T-cell (primary cell): Measurements from ENCODE around the gene IL2RA. TPM values are rescaled to one million over a fixed set of nuclear protein-coding genes. Genes with fewer than 3 reads are reported as not detected.

Source experiments
- ATAC-seq, 4 experiments: fragments of 200-7000 bp in 3 of 4; fragments of 150-1000 bp in 1 of 4; cut with Tn5 transposase; replicated peaks in 1 of 4; 1 replicate in 3 of 4; 2 replicates in 1 of 4; pipeline ENCODE4 v1.10.0; 2021; ENCODE audit warnings: moderate library complexity in 3 of 4, mild to moderate bottlenecking in 2 of 4, moderate number of reproducible peaks in 1 of 4
- CTCF ChIA-PET, 2 donors: fragments of 300-600 bp; sonication (Branson Sonifier 250); formaldehyde crosslinking; loops; one replicate each; lab custom pipeline; 2022; ENCODE audit warnings: antibody characterized with exemption in 2 of 2; lab: Charles Lee
- POLR2A ChIA-PET, 2 donors: fragments of 300-600 bp; sonication (Branson Sonifier 250); formaldehyde crosslinking; loops; one replicate each; lab custom pipeline; 2022; ENCODE audit warnings: antibody characterized with exemption in 2 of 2; lab: Charles Lee
- DNase-seq, 35 experiments: peaks; one replicate each; pipeline versions ENCODE4 v3.0.0 to v3.0.0-alpha.2; 2013 to 2023
- H3K27ac ChIP-seq: one replicate; pipeline ENCODE4 v1.5.1; 2013; ENCODE audit warnings: low read length
- H3K27me3 ChIP-seq, 2 experiments: replicated peaks in 1 of 2; 1 replicate in 1 of 2; 2 replicates in 1 of 2; pipeline versions ENCODE4 v1.6.1 to v1.7.0; 2013; ENCODE audit warnings: low read length in 1 of 2, mixed read lengths in 1 of 2; ENCODE audit not compliant: control insufficient read depth in 2 of 2, insufficient read depth in 2 of 2; ENCODE audit errors: extremely low read depth in 1 of 2
- H3K36me3 ChIP-seq, 2 donors: 1 replicate in 1 of 2; 2 replicates in 1 of 2; pipeline versions ENCODE4 v1.6.1 to v1.7.0; 2013; ENCODE audit warnings: low read length in 1 of 2; ENCODE audit not compliant: control insufficient read depth in 2 of 2, insufficient read depth in 1 of 2; ENCODE audit errors: extremely low read depth in 1 of 2
- H3K4me1 ChIP-seq, 2 experiments: 1 replicate in 1 of 2; 2 replicates in 1 of 2; pipeline versions ENCODE4 v1.6.1 to v1.7.0; 2013; ENCODE audit warnings: low read length in 2 of 2, mixed read lengths in 1 of 2; ENCODE audit not compliant: insufficient read depth in 2 of 2, control insufficient read depth in 1 of 2; ENCODE audit errors: extremely low read depth in 1 of 2
- H3K4me3 ChIP-seq, 2 donors: 1 replicate in 1 of 2; 2 replicates in 1 of 2; pipeline versions ENCODE4 v1.5.1 to v1.7.0; 2013; ENCODE audit warnings: mild to moderate bottlenecking in 2 of 2, low read length in 1 of 2, moderate library complexity in 1 of 2; ENCODE audit not compliant: control insufficient read depth in 1 of 2; ENCODE audit errors: extremely low read depth in 1 of 2
- H3K9me3 ChIP-seq: 2 replicates; pipeline ENCODE4 v1.7.0; 2013
- H3K27ac Mint-ChIP-seq, 2 donors: one replicate each; pipeline ENCODE4 v1.8.0; 2020 to 2021; ENCODE audit warnings: mild to moderate bottlenecking in 2 of 2, mixed read lengths in 2 of 2
- H3K27me3 Mint-ChIP-seq, 2 donors: one replicate each; pipeline ENCODE4 v1.8.0; 2021 to 2022; ENCODE audit warnings: mixed read lengths in 2 of 2
- H3K36me3 Mint-ChIP-seq: one replicate; pipeline ENCODE4 v1.8.0; 2021; ENCODE audit warnings: mixed read lengths
- H3K4me1 Mint-ChIP-seq, 3 donors: one replicate each; pipeline ENCODE4 v1.8.0; 2020 to 2022; ENCODE audit warnings: mixed read lengths in 3 of 3, mild to moderate bottlenecking in 1 of 3
- H3K4me3 Mint-ChIP-seq, 3 donors: one replicate each; pipeline ENCODE4 v1.8.0; 2020 to 2022; ENCODE audit warnings: mild to moderate bottlenecking in 3 of 3, mixed read lengths in 3 of 3, moderate library complexity in 3 of 3
- H3K9me3 Mint-ChIP-seq, 3 donors: one replicate each; pipeline ENCODE4 v1.8.0; 2020 to 2022; ENCODE audit warnings: mixed read lengths in 3 of 3
- WGBS: methylation state at CpG from one replicate; pipeline ENCODE4 v1.1.5; 2013; ENCODE audit warnings: missing lambda C conversion rate; ENCODE audit not compliant: insufficient coverage; 5-methylcytosine and 5-hydroxymethylcytosine counted together
- total RNA-seq, 35 experiments: library from RNA in 6 of 35; stranded (reverse) in 6 of 35; fragments of 120-200 nt in 1 of 35; gene quantifications; one replicate each; pipeline versions ENCODE4 v1.2.1 to v1.2.4 and lab custom pipeline; 2013 to 2026

The IL2RA gene
- total RNA-seq, 5 donors from 2014 or later (not counting 1 experiment from before 2014, with no cell fraction given): 19.9 to 40.4 (median 28.1) TPM

DNA sequence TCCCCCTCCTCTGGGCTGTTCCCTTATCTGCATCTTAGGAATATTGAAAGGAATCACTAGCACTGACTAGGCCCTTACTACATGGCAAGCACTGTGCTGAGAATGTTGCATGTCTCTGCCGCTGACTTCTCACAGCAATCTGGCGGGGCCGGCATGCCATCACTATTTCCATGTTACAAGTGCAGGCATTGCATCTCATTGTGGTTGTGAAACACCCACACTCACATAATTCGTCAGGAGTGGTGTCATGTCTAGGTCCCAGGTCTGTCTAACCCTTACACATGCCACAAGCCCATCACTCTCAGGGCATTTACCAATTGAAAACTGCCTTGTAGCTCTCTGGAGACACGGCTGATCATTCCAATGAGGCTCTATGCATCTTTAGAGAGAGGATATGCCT is 8.5 kb upstream of the IL2RA start:
- Mint-ChIP-seq H3K4me1 (peaks cover 82 to 92% (median 88%) of the 10 kb centered on the region in 3 donors), H3K4me3 (peak overlapping the region in 1 of 3 donors; percentile 80), H3K9me3 (no peaks in the 10 kb centered on the region), H3K27me3 (peaks cover 0 to 2% of the 10 kb centered on the region in 2 donors), H3K36me3 (no peaks in the 10 kb centered on the region), H3K27ac (peak overlapping the region; percentile 88 to 95)
- DNase-seq (no peak), ATAC-seq (no peak)
- ChIA-PET CTCF (interaction anchor here in 1 of 2 donors (0.8 kb wide), 1 partner anchor 17 kb away, joined by 3 read pairs; no protein-coding TSS in a partner anchor), POLR2A (interaction anchor here in 1 of 2 donors (1.0 kb wide), 1 partner anchor 13 kb away, joined by 3 read pairs; no protein-coding TSS in a partner anchor)
- Histone ChIP-seq H3K4me1 (peaks cover 41 to 52% of the 10 kb centered on the region in 2 experiments), H3K27me3 (peaks cover 0 to 7% of the 10 kb centered on the region in 2 experiments), H3K4me3 (no peak overlapping the region), H3K27ac (no peak overlapping the region), H3K9me3 (no peaks in the 10 kb centered on the region), H3K36me3 (no peaks in the 10 kb centered on the region)
- 64% methylated on average over 4 of the region's 5 CpGs for WGBS

DNA sequence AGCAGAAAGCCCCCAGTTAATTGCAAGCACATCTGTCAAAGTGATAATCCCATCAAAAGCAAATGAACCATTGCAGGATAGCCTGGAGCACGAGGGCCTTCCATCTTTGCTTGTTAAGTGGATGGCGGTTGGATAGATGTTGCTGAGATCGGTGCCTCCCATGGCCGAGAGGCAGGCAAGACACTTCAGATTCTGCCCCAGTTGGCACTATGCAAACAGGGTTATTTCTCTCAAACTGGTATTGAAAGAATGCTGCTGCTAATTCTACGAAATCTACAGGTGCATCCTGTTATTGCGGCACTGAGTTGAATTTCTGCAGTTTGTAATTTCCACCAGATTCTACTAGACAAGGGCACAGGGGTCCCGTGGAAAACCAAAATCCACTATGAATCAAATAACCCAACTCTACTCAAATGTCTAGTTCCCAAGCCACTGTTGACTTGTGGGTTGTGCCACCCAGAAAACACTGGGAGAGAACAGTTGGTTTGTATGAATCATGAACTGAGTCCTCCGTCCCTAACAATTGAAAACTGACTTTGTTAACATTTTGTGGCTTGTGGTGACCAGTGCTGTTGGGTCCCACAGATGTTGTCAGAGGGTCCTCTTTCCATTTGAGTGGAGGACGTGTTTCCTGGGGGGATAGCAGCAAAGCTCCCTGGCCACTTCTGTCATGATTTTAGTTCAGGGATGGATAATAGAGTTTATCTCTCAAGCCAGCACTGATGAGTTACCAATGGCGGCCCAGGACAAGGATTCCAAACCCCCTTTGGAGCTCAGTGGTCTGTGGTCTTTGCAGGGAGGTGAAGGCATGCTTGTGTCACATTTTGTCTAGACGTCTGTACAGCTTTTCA is 7.1 kb upstream of the IL2RA start:
- H3K27me3 ChIP-seq: no peaks in the 10 kb centered on the region
- ATAC-seq (peak; percentile 72 to 79 (median 76)), DNase-seq (peak in 10 of 35 experiments; percentile 19 to 53 (median 34))
- Mint-ChIP-seq H3K27me3 (peaks cover 0 to 2% of the 10 kb centered on the region in 2 donors), H3K36me3 (no peaks in the 10 kb centered on the region), H3K9me3 (no peaks in the 10 kb centered on the region), H3K4me1 (peaks cover 76 to 94% (median 93%) of the 10 kb centered on the region in 3 donors), H3K4me3 (peak overlapping the region; percentile 43 to 80 (median 73)), H3K27ac (peak overlapping the region; percentile 81 to 95)
- H3K36me3 ChIP-seq: no peaks in the 10 kb centered on the region
- CTCF ChIA-PET: interaction anchor here (0.5 to 1.8 kb wide), 5 partner anchors 14 to 55 kb away, joined by 3 to 15 read pairs (median 4); no protein-coding TSS in a partner anchor
- H3K9me3 ChIP-seq: no peaks in the 10 kb centered on the region
- peak overlapping the region; percentile 46 for H3K27ac ChIP-seq
- WGBS: 41% methylated on average over 8 of the region's 11 CpGs
- POLR2A ChIA-PET: interaction anchor here (1.0 to 1.2 kb wide), 2 partner anchors 12 to 17 kb away, joined by 3 to 7 read pairs; no protein-coding TSS in a partner anchor
- peaks cover 41 to 57% of the 10 kb centered on the region in 2 experiments for H3K4me1 ChIP-seq
- H3K4me3 ChIP-seq: peak overlapping the region; percentile 16 to 44

DNA sequence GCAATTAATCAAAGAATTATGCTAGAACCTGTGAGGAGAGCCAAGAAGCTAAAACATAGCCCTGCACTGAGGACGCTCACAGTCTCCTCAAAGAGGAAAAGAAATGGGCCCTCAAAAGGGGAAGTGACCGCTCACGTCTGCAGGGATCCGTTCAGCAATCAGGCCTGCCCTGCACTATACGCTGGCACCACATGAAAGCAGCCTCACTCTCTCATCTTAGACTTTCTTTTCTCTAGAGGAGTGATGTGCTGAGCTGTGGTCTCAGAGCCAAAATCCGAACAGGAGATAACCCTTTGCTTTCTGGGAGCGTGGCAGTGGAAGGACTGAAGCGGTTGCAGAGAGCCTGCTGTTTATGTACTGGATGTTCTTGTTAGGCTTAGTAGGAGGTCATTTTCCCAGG is 6.3 kb upstream of the IL2RA start:
- Histone ChIP-seq H3K36me3 (no peaks in the 10 kb centered on the region), H3K4me3 (peak overlapping the region; percentile 16 to 44), H3K9me3 (no peaks in the 10 kb centered on the region), H3K27ac (peak overlapping the region; percentile 46), H3K4me1 (peaks cover 41 to 57% of the 10 kb centered on the region in 2 experiments), H3K27me3 (no peaks in the 10 kb centered on the region)
- DNase-seq: peak in 24 of 35 experiments; percentile 27 to 71 (median 44)
- peak overlapping the region; percentile 43 to 80 (median 73) for H3K4me3 Mint-ChIP-seq
- no peaks in the 10 kb centered on the region for H3K36me3 Mint-ChIP-seq
- 50% methylated on average over 1 of the region's 8 CpGs for WGBS
- H3K4me1 Mint-ChIP-seq: peaks cover 72 to 91% (median 85%) of the 10 kb centered on the region in 3 donors
- CTCF ChIA-PET: interaction anchor here (0.7 to 1.8 kb wide), 5 partner anchors 15 to 55 kb away, joined by 3 to 15 read pairs (median 6); no protein-coding TSS in a partner anchor
- no peaks in the 10 kb centered on the region for H3K9me3 Mint-ChIP-seq
- peak; percentile 73 to 87 (median 76) for ATAC-seq
- H3K27ac Mint-ChIP-seq: peak overlapping the region; percentile 81 to 95
- H3K27me3 Mint-ChIP-seq: peaks cover 0 to 2% of the 10 kb centered on the region in 2 donors
- POLR2A ChIA-PET: interaction anchor here (0.6 to 1.2 kb wide), 2 partner anchors 13 to 21 kb away, joined by 7 read pairs; no protein-coding TSS in a partner anchor

DNA sequence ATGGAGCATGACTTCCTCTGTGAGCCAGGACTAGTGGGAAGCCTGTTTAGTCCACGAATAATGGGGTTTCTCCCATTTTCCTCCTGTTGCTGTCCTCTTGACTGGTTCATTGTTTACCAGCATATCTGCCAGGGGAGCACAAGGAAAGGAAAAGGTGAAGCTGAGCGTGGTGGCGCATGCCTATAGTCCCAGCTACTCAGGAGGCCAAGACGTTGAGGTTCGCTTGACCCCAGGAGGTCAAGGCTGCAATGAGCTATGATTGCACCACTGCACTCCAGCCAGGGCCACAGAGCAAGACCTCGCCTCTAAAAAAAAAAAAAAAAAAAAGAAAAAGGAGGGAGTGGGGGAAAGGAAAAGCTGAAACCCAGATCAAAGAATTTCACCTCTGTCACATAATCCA is 5.8 kb upstream of the IL2RA start:
- Mint-ChIP-seq H3K27ac (peak overlapping the region; percentile 81 to 95), H3K27me3 (peaks cover 0 to 2% of the 10 kb centered on the region in 2 donors), H3K36me3 (no peaks in the 10 kb centered on the region), H3K4me3 (peak overlapping the region; percentile 43 to 80 (median 73)), H3K9me3 (no peaks in the 10 kb centered on the region), H3K4me1 (peaks cover 71 to 87% (median 81%) of the 10 kb centered on the region in 3 donors)
- no peaks in the 10 kb centered on the region for H3K9me3 ChIP-seq
- POLR2A ChIA-PET: interaction anchor here (0.6 to 1.2 kb wide), 2 partner anchors 14 to 22 kb away, joined by 7 read pairs; no protein-coding TSS in a partner anchor
- DNase-seq: no peak
- H3K27ac ChIP-seq: no peak overlapping the region
- no peaks in the 10 kb centered on the region for H3K27me3 ChIP-seq
- peak overlapping the region in 1 of 2 donors; percentile 16 for H3K4me3 ChIP-seq
- H3K4me1 ChIP-seq: peaks cover 41 to 59% of the 10 kb centered on the region in 2 experiments
- CTCF ChIA-PET: interaction anchor here (0.6 to 1.8 kb wide), 7 partner anchors 14 to 338 kb away, joined by 3 to 15 read pairs (median 4); no protein-coding TSS in a partner anchor
- ATAC-seq: no peak
- no peaks in the 10 kb centered on the region for H3K36me3 ChIP-seq
- WGBS: 68% methylated on average over 5 of the region's 6 CpGs

DNA sequence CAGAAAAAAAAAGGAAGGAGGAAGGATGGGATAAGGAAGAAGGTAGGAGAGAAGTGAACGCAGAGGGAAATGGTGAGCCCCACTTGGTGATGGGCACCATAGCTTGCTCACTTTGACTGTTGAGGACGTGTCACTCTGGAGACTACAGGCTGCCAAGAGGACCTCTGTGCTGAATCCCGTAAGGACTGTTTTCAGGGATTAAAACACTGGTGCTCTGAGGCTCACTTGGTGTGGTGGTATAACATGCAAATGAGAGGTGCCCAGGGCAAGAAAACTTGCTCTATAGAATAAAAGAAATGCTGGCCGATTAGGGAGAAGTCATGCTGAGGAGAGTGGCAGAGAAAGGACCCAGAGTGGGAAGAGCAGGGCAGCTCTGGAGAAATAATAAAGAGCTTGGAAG is 5.3 kb upstream of the IL2RA start:
- Histone ChIP-seq H3K4me3 (no peak overlapping the region), H3K27me3 (no peaks in the 10 kb centered on the region), H3K4me1 (peaks cover 43 to 63% of the 10 kb centered on the region in 2 experiments), H3K27ac (no peak overlapping the region), H3K9me3 (no peaks in the 10 kb centered on the region), H3K36me3 (no peaks in the 10 kb centered on the region)
- peaks cover 71 to 87% (median 81%) of the 10 kb centered on the region in 3 donors for H3K4me1 Mint-ChIP-seq
- H3K36me3 Mint-ChIP-seq: no peaks in the 10 kb centered on the region
- peak overlapping the region in 2 of 3 donors; percentile 7 to 80 for H3K4me3 Mint-ChIP-seq
- WGBS: 90% methylated on average over 3 of the region's 4 CpGs
- H3K9me3 Mint-ChIP-seq: no peaks in the 10 kb centered on the region
- DNase-seq: no peak
- ATAC-seq: no peak
- ChIA-PET POLR2A (no interaction called here), CTCF (interaction anchor here (0.6 to 1.8 kb wide), 4 partner anchors 14 to 338 kb away, joined by 3 to 15 read pairs (median 5); no protein-coding TSS in a partner anchor)
- peak overlapping the region; percentile 41 to 95 for H3K27ac Mint-ChIP-seq
- peaks cover 0 to 2% of the 10 kb centered on the region in 2 donors for H3K27me3 Mint-ChIP-seq
